Middle frontal gyrus (tissue), 1 donor: Measurements from ENCODE around the gene HLA-A.
"Not testable (repeated sequence)": the region's sequence is repeated elsewhere in the genome, so short reads cannot be mapped to it uniquely, and the experiment has no call there.

Source experiments
- DNase-seq: peaks from one replicate; pipeline ENCODE4 v3.0.0-alpha.2; 2015; ENCODE audit warnings: low spot score; ENCODE audit errors: extremely low spot score

HLA-A gene

GRCh38 chr6:29942275-29943052, at the start of gene HLA-A:
Gene HLA-A, plus strand, starts transcription at chr6:29942532. Its CDS starts 22 bp downstream, at chr6:29942554.
- DNase-seq: peak; percentile 91

GRCh38 chr6:29892696-29893095, 49.6 kb upstream of the HLA-A start:
- no peak for DNase-seq

- no peak for DNase-seq
Observed at GRCh38 chr6:29899281-29899680, 43.1 kb upstream of the HLA-A start.

GRCh38 chr6:29905286-29905685, 37.0 kb upstream of the HLA-A start:
- DNase-seq: no peak

- no peak for DNase-seq
Observed at GRCh38 chr6:29907637-29908340, 34.5 kb upstream of the HLA-A start.

- no peak for DNase-seq
Observed at GRCh38 chr6:29908341-29908662, 34.0 kb upstream of the HLA-A start.

- DNase-seq: no peak
Observed at GRCh38 chr6:29908710-29909109, 33.6 kb upstream of the HLA-A start.

- DNase-seq: no peak
Observed at GRCh38 chr6:29909985-29910384, 32.3 kb upstream of the HLA-A start.

- no peak for DNase-seq
Observed at GRCh38 chr6:29912840-29913239, 29.5 kb upstream of the HLA-A start.

- DNase-seq: no peak
Observed at GRCh38 chr6:29916741-29917140, 25.6 kb upstream of the HLA-A start.

GRCh38 chr6:29917857-29918256, 24.5 kb upstream of the HLA-A start:
- DNase-seq: no peak

- no peak for DNase-seq
Observed at GRCh38 chr6:29919506-29920445, 22.6 kb upstream of the HLA-A start.

- no peak for DNase-seq
Observed at GRCh38 chr6:29924287-29924686, 18.0 kb upstream of the HLA-A start.

- DNase-seq: no peak
Observed at GRCh38 chr6:29924731-29925130, 17.6 kb upstream of the HLA-A start.

- DNase-seq: no peak
Observed at GRCh38 chr6:29925321-29925720, 17.0 kb upstream of the HLA-A start.

GRCh38 chr6:29925727-29926412, 16.5 kb upstream of the HLA-A start:
- DNase-seq: no peak

- DNase-seq: no peak
Observed at GRCh38 chr6:29926413-29927274, 15.7 kb upstream of the HLA-A start.

- DNase-seq: no peak
Observed at GRCh38 chr6:29927275-29927569, 15.1 kb upstream of the HLA-A start.

- no peak for DNase-seq
Observed at GRCh38 chr6:29927841-29928388, 14.4 kb upstream of the HLA-A start.

- DNase-seq: not testable (repeated sequence)
Observed at GRCh38 chr6:29930047-29930446, 12.3 kb upstream of the HLA-A start.
